8988T (cell line): ENCODE data around the gene ZNF778.

ENCODE experiments used
- DNase-seq: peaks from one replicate; pipeline ENCODE4 v3.0.0; 2011

Gene ZNF778

GRCh38 chr16:89278441-89279240, 61.1 kb downstream of the ZNF778 start:
- DNase-seq: no peak

GRCh38 chr16:89279666-89280481, 62.4 kb downstream of the ZNF778 start:
- DNase-seq: no peak

GRCh38 chr16:89280546-89281188, 63.2 kb downstream of the ZNF778 start:
- DNase-seq: no peak

- no peak for DNase-seq
These were observed 63.7 kb downstream of the ZNF778 start for GRCh38 chr16:89281189-89281577.

GRCh38 chr16:89281829-89282228, 64.3 kb downstream of the ZNF778 start:
- DNase-seq: no peak

- DNase-seq: no peak
These were observed 65.0 kb downstream of the ZNF778 start for GRCh38 chr16:89282523-89282922.

- no peak for DNase-seq
These were observed 65.9 kb downstream of the ZNF778 start for GRCh38 chr16:89283449-89283848.

- DNase-seq: no peak
These were observed 67.9 kb downstream of the ZNF778 start for GRCh38 chr16:89285381-89285780.

GRCh38 chr16:89286096-89286495, 68.6 kb downstream of the ZNF778 start:
- DNase-seq: no peak
